Raji (cell line): ENCODE results near the gene CSNK1G1.

Experiments
- POLR2A ChIP-seq: IDR thresholded peaks from 2 replicates; pipeline ENCODE4 v1.6.1; 2011; ENCODE audit warnings: low read depth, low read length, control low read depth; ENCODE audit not compliant: insufficient read depth

Gene CSNK1G1

DNA sequence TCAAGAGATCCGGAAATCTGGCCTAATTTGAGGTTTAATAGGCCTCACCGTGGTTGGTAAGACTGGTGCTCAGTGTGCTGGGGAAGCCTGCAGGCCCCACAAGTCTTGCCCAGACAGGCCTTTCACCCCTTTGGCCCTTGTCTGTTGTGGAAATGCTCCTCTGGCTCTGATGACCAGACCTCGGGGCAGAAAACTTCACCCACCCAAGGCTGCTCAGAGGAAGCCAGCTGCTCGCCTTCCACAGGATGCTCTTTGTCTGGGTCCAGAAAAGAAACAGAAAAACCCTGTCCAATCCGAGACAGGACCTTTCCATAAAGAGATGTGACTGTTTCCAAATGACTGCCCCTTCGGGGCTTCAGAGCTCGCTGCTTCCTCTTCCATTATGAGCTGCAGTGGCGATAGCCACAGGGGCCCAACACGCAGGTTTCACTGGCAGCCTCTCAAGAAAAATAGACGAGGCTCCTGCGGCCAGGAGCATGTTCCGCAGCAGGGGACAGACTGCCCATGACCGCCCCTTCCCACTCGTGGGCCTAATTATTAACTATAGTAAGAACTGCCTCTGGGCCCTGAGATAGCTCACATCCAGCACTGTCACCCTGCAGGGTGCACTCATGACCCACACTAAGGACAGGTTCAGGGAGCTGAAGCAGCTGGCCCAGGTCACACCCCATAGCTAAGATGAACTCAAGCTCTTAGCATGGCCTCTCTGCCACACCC lies 211.2 kb downstream of the CSNK1G1 start:
- no peak for TF ChIP-seq POLR2A

GRCh38 chr15:64144192-64144564 lies 211.8 kb downstream of the CSNK1G1 start:
- TF ChIP-seq POLR2A = no peak

- no peak for TF ChIP-seq POLR2A
These were observed 212.7 kb downstream of the CSNK1G1 start for GRCh38 chr15:64143276-64143675.

DNA sequence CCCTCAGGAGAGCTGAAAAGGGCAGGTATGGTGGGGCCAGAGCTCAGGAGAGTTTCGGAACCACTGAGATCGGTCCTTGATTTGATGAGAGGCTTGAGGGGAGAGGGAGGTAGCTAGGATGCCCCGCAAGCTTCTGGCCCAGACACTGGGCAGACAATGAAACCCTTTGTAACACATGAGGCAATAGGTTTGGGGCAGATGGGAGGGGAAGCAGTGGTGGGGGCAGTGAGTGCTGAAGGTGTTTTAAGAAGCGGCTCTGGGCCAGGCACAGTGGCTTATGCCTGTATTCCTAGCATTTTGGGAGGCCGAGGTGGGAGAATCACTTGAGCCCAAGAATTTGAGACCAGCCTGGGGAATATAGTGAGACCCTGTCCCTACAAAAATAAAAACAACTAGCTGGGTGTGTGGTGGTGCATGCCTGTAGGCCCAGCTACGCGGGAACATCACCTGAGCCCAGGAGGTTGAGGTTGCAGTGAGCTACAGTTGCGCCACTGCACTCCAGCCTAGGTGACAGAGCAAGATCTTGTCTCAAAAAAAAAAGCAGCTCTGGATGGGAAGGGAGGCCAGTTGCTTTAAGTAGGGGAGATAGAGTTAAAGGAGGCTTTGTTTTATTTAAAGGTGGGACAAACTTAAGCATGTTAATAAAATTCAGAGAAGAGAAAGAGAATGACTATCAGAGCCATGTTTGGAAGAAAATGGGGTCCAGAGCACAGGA lies 214.0 kb downstream of the CSNK1G1 start:
- no peak for TF ChIP-seq POLR2A

- TF ChIP-seq POLR2A = no peak
These were observed 217.5 kb downstream of the CSNK1G1 start for GRCh38 chr15:64138331-64138941.

- no peak for TF ChIP-seq POLR2A
These were observed 218.6 kb downstream of the CSNK1G1 start for GRCh38 chr15:64137226-64137833.

DNA sequence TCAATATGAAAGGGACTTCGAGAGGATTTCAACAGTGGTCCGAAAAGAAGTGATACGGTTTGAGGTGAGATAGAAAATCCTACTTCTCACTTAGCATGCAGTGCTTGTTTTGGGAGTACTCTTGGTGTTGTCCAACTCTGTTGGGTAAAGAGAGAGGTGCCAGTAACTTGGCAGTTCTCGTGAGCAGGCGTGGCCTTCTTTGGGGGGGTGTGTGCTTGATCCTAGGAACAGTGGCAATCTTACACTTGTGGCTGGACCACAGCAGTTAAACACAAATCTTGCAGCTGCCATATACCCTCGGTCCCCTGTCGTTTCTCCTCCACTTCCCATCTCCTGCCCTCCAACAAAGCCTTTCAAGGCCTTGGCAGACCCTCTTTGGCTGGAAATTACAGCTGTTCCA lies 219.6 kb downstream of the CSNK1G1 start:
- TF ChIP-seq POLR2A = no peak

GRCh38 chr15:64134345-64134829 lies 221.6 kb downstream of the CSNK1G1 start:
- TF ChIP-seq POLR2A = no peak

- no peak for TF ChIP-seq POLR2A
These were observed 222.2 kb downstream of the CSNK1G1 start for GRCh38 chr15:64133623-64134344.

DNA sequence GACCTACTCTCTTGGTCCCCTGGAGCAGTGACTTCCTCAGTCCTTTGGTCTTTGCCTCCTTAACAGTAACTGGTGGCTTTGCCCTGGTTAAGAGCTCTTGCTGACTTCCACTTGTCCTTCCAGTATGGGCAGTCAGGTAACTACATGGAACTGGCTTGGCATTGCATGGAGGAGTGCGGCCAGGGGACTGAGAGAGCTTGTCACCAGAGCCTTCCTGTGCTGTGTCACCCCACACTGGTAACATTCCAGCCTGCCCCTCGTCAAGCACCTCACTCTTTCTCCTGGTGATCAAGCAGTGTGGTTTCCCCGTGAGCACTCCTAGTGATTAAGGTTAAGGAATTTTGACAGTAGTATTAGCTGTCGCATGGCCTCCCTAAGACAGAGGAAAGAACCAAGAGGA lies 223.8 kb downstream of the CSNK1G1 start:
- no peak for TF ChIP-seq POLR2A

DNA sequence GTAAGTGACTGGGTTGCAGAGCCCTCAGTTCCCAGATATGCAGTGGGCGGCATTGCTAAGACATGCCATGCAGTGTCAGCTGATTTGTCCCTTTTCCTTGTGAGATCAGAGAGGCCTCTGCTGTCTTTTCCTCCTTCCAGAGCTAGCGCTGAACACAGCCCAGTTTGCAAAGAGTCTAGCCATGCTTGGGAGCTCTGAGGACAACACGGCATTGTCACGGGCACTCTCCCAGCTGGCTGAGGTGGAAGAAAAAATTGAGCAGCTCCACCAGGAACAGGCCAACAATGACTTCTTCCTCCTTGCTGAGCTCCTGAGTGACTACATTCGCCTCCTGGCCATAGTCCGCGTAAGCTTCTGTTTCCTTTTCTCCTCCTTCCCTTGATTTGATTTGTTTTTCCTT lies 224.4 kb downstream of the CSNK1G1 start:
- TF ChIP-seq POLR2A = no peak

- TF ChIP-seq POLR2A = no peak
These were observed 225.8 kb downstream of the CSNK1G1 start for GRCh38 chr15:64130159-64130558.

GRCh38 chr15:64127521-64128270 lies 228.3 kb downstream of the CSNK1G1 start:
- TF ChIP-seq POLR2A = no peak

- no peak for TF ChIP-seq POLR2A
These were observed 230.0 kb downstream of the CSNK1G1 start for GRCh38 chr15:64125978-64126377.
